Kidney (tissue), 14 donors: Measurements from ENCODE around the gene SETD4. TPM values are rescaled to one million over a fixed set of nuclear protein-coding genes. Genes with fewer than 3 reads are reported as not detected.

ENCODE experiments used
- DNase-seq, 5 donors: peaks; one replicate each; pipeline ENCODE4 v3.0.0-alpha.2; 2013 to 2020
- FAIRE-seq: peaks from 2 replicates; lab custom pipeline; 2012; peaks lifted over from hg19 to GRCh38; lab: Jason Lieb, UNC
- H3K27ac ChIP-seq, 2 donors: one replicate each; pipeline ENCODE4 v1.7.0; 2013; ENCODE audit warnings: low read depth in 2 of 2, low read length in 2 of 2, inconsistent platforms in 1 of 2
- H3K27me3 ChIP-seq: one replicate; pipeline ENCODE4 v1.7.1; 2013; ENCODE audit warnings: low read length, inconsistent platforms; ENCODE audit not compliant: control insufficient read depth, insufficient read depth
- H3K36me3 ChIP-seq, 3 donors: one replicate each; pipeline versions ENCODE4 v1.7.0 to v1.7.1; 2013; ENCODE audit warnings: low read length in 3 of 3, control low read depth in 1 of 3, inconsistent platforms in 1 of 3; ENCODE audit not compliant: insufficient read depth in 3 of 3, control insufficient read depth in 2 of 3
- H3K4me1 ChIP-seq, 3 donors: one replicate each; pipeline versions ENCODE4 v1.7.0 to v1.7.1; 2013; ENCODE audit warnings: low read length in 3 of 3, inconsistent platforms in 1 of 3, low read depth in 1 of 3; ENCODE audit not compliant: control insufficient read depth in 2 of 3, insufficient read depth in 2 of 3
- H3K4me3 ChIP-seq, 3 donors: one replicate each; pipeline versions ENCODE4 v1.7.0 to v1.8.1; 2013; ENCODE audit warnings: low read length in 3 of 3, control low read depth in 1 of 3, inconsistent platforms in 1 of 3
- H3K9ac ChIP-seq, 3 donors: one replicate each; pipeline versions ENCODE4 v1.7.0 to v1.7.1; 2013; ENCODE audit warnings: low read length in 3 of 3, control low read depth in 1 of 3, inconsistent platforms in 1 of 3
- H3K9me3 ChIP-seq, 3 donors: one replicate each; pipeline versions ENCODE4 v1.7.0 to v1.7.1; 2013; ENCODE audit warnings: low read length in 3 of 3, control low read depth in 1 of 3, inconsistent platforms in 1 of 3; ENCODE audit not compliant: control insufficient read depth in 2 of 3, insufficient read depth in 1 of 3
- CTCF ChIP-seq: IDR thresholded peaks from 3 replicates; pipeline ENCODE4 v1.5.1; 2012; ENCODE audit warnings: mild to moderate bottlenecking, moderate library complexity, borderline replicate concordance; ENCODE audit not compliant: insufficient read depth; ENCODE audit errors: extremely low read depth
- intact Hi-C: fragments of 100-400 bp; cut with DNase I; formaldehyde crosslinking; loops from one replicate; pipeline ENCODE4 v1.11.1; 2022
- polyA plus RNA-seq: library from polyadenylated mRNA; stranded (reverse); fragments of 350-450 nt; fragmentation: Illumina TruSeq; extraction: RNeasy Lipid Tissue Mini Kit (QIAGEN cat#74804); gene quantifications from one replicate; pipeline ENCODE4 v1.2.3, GENCODE V29; 2014; ENCODE audit warnings: low read depth, low replicate concordance; ENCODE audit not compliant: insufficient read depth
- total RNA-seq: library from RNA; stranded (reverse); fragmentation: NEBNext Ultra II Directional; extraction: Animal tissue kit (Norgen Biotek cat#: 25700); gene quantifications from one replicate; pipeline ENCODE4 v1.2.1, GENCODE V29; 2021
- donor health status: control.
- donor health status: control.
- donor health status: control.
- donor health status: control.
- donor health status: control.
- donor health status: DM: yes; HTN: yes; CAD: no.
- donor health status: Normal renal cell carcinoma (clear cell type).

The SETD4 gene
- total and polyA plus RNA-seq, 2 donors from 2014 or later, result 14.2 to 22.5 TPM

GRCh38 chr21:36003776-36004175 is 56.5 kb downstream of the SETD4 start:
- Histone ChIP-seq H3K36me3 (no peaks in the 10 kb centered on the region), H3K27me3 (no peaks in the 10 kb centered on the region), H3K4me3 (no peak overlapping the region), H3K9ac (no peak overlapping the region), H3K27ac (no peak overlapping the region), H3K4me1 (no peaks in the 10 kb centered on the region), H3K9me3 (no peaks in the 10 kb centered on the region)
- DNase-seq, result no peak
- TF ChIP-seq CTCF, result no peak
- no peak for FAIRE-seq
- intact Hi-C loops, result no loop called here

- Histone ChIP-seq H3K4me1 (no peaks in the 10 kb centered on the region), H3K27me3 (no peaks in the 10 kb centered on the region), H3K9me3 (no peaks in the 10 kb centered on the region), H3K9ac (no peak overlapping the region), H3K27ac (no peak overlapping the region), H3K36me3 (no peaks in the 10 kb centered on the region), H3K4me3 (no peak overlapping the region)
- DNase-seq, result no peak
- FAIRE-seq, result no peak
- intact Hi-C loops, result no loop called here
- no peak for TF ChIP-seq CTCF
These were observed 64.1 kb downstream of the SETD4 start for GRCh38 chr21:35996217-35996616.

- Histone ChIP-seq H3K9me3 (no peaks in the 10 kb centered on the region), H3K36me3 (no peaks in the 10 kb centered on the region), H3K27ac (no peak overlapping the region), H3K4me3 (no peak overlapping the region), H3K9ac (no peak overlapping the region), H3K27me3 (no peaks in the 10 kb centered on the region), H3K4me1 (no peaks in the 10 kb centered on the region)
- intact Hi-C loops, result no loop called here
- TF ChIP-seq CTCF, result no peak
- FAIRE-seq (no peak), DNase-seq (no peak)
These were observed 64.7 kb downstream of the SETD4 start for GRCh38 chr21:35995522-35996088.

GRCh38 chr21:35994613-35995012 is 65.7 kb downstream of the SETD4 start:
- no peak overlapping the region for H3K27ac ChIP-seq
- FAIRE-seq, result no peak
- no peaks in the 10 kb centered on the region for H3K4me1 ChIP-seq
- TF ChIP-seq CTCF, result no peak
- no peaks in the 10 kb centered on the region for H3K36me3 ChIP-seq
- DNase-seq, result no peak
- intact Hi-C loops, result no loop called here
- no peaks in the 10 kb centered on the region for H3K9me3 ChIP-seq
- H3K9ac ChIP-seq, result no peak overlapping the region
- H3K4me3 ChIP-seq, result no peak overlapping the region
- H3K27me3 ChIP-seq, result no peaks in the 10 kb centered on the region
